ENCODE measurements around the gene SEMA6B. TPM values are rescaled to one million over a fixed set of nuclear protein-coding genes. Genes with fewer than 3 reads are reported as not detected.
A peak's percentile ranks its signal among the peaks of the same experiment; 100 is the strongest.

The SEMA6B gene
- total and polyA plus RNA-seq, 3 donors from 2014 or later: 3.5 to 5.0 (median 4.2) TPM

GRCh38 chr19:4550018-4550417 lies 9.5 kb downstream of the SEMA6B start:
- no peak for TF ChIP-seq POLR2A (IDR thresholded peaks at IDR 0.05)
- H3K27me3 ChIP-seq: no peaks in the 10 kb centered on the region
- H3K36me3 ChIP-seq (ENCODE audit: low read depth, missing control alignments): no peaks in the 10 kb centered on the region
- H3K4me1 ChIP-seq: no peaks in the 10 kb centered on the region
- DNase-seq: no peak
- no peaks in the 10 kb centered on the region for H3K9me3 ChIP-seq
- intact Hi-C loops (cut with DNase I; ENCODE audit: low total_unique reads): no loop called here
- no peak overlapping the region for H3K27ac ChIP-seq
- 94 to 95% methylated on average over 18 of the region's 18 CpGs for WGBS, 2 donors
- H3K4me3 ChIP-seq: no peak overlapping the region

- intact Hi-C loops (cut with DNase I; ENCODE audit: low total_unique reads): no loop called here
- no peak for DNase-seq
- whole genome bisulfite sequencing, 2 donors: 79 to 83% methylated on average over 1 to 14 of the region's 14 CpGs
- Histone ChIP-seq H3K36me3 (ENCODE audit: low read depth, missing control alignments) (no peaks in the 10 kb centered on the region), H3K27ac (no peak overlapping the region), H3K9me3 (no peaks in the 10 kb centered on the region), H3K4me1 (no peaks in the 10 kb centered on the region), H3K27me3 (no peaks in the 10 kb centered on the region), H3K4me3 (no peak overlapping the region)
- TF ChIP-seq CTCF (IDR thresholded peaks at IDR 0.05): no peak
- TF ChIP-seq POLR2A (IDR thresholded peaks at IDR 0.05): no peak
Observed at GRCh38 chr19:4548238-4548584, 11.3 kb downstream of the SEMA6B start.

GRCh38 chr19:4547303-4548237 lies 11.9 kb downstream of the SEMA6B start:
- DNase-seq: peak; percentile 43

GRCh38 chr19:4543842-4544647 lies 15.4 kb downstream of the SEMA6B start:
- intact Hi-C loops (cut with DNase I; ENCODE audit: low total_unique reads): no loop called here
- no peak overlapping the region for H3K4me3 ChIP-seq
- no peaks in the 10 kb centered on the region for H3K27me3 ChIP-seq
- DNase-seq: no peak
- no peak for TF ChIP-seq CTCF (IDR thresholded peaks at IDR 0.05)
- TF ChIP-seq POLR2A (IDR thresholded peaks at IDR 0.05): no peak
- H3K27ac ChIP-seq: no peak overlapping the region
- no peaks in the 10 kb centered on the region for H3K4me1 ChIP-seq
- H3K36me3 ChIP-seq (ENCODE audit: low read depth, missing control alignments): no peaks in the 10 kb centered on the region
- 51 to 80% methylated on average over 34 to 87 of the region's 87 CpGs for WGBS, 2 donors
- no peaks in the 10 kb centered on the region for H3K9me3 ChIP-seq

More at GRCh38 chr19:4547303-4548237, 11.9 kb downstream of the SEMA6B start:
- no peak overlapping the region for H3K27ac ChIP-seq
- H3K4me3 ChIP-seq: no peak overlapping the region
- intact Hi-C loops (cut with DNase I; ENCODE audit: low total_unique reads): no loop called here
- H3K27me3 ChIP-seq: no peaks in the 10 kb centered on the region
- H3K9me3 ChIP-seq: no peaks in the 10 kb centered on the region
- 58 to 59% methylated on average over 20 to 31 of the region's 32 CpGs for WGBS, 2 donors
- no peaks in the 10 kb centered on the region for H3K36me3 ChIP-seq (ENCODE audit: low read depth, missing control alignments)
- H3K4me1 ChIP-seq: no peaks in the 10 kb centered on the region
- TF ChIP-seq CTCF (IDR thresholded peaks at IDR 0.05) (no peak), POLR2A (IDR thresholded peaks at IDR 0.05) (no peak)
